Spleen (tissue), 7 donors: ENCODE data around the gene THBS4.

ENCODE experiments used
- CTCF ChIP-seq, 11 experiments: fragments of 200-600 bp in 7 of 11; fragments of 450-650 bp in 4 of 11; sonication (generic) in 4 of 11; IDR thresholded peaks in 8 of 11; conservative IDR thresholded peaks in 3 of 11; 1 replicate in 7 of 11; 2 replicates in 4 of 11; pipeline versions ENCODE4 v1.4.0 to v1.8.0; 2016 to 2021; ENCODE audit warnings: antibody characterized with exemption in 11 of 11, inconsistent platforms in 4 of 11, mild to moderate bottlenecking in 1 of 11
- POLR2A ChIP-seq, 3 donors: fragments of 450-650 bp; IDR thresholded peaks; one replicate each; pipeline ENCODE4 v1.5.1; 2017; ENCODE audit warnings: antibody characterized with exemption in 3 of 3, mild to moderate bottlenecking in 1 of 3
- donor health status: DM: no; HTN: no; CAD: no; lungs with moderate emphysema.
- donor health status: DM: no; HTN: no; CAD: no.
- donor health status: DM: no; HTN: no; CAD: no.

- TF ChIP-seq POLR2A (IDR thresholded peaks at IDR 0.05), result no peak
- no peak for TF ChIP-seq CTCF (IDR thresholded peaks at IDR 0.05 in 8 of 11, conservative IDR thresholded peaks at IDR 0.05 in 3 of 11)
Measured at GRCh38 chr5:80060966-80061365, 25.8 kb downstream of the THBS4 start.
